GM12878 (cell line): ENCODE data around the gene CDH1. TPM values are rescaled to one million over a fixed set of nuclear protein-coding genes. Genes with fewer than 3 reads are reported as not detected.

Experiments
- CBFB ChIP-seq: IDR thresholded peaks from 2 replicates; pipeline ENCODE4 v1.6.1; 2016; ENCODE audit warnings: antibody characterized with exemption, low read depth
- EED ChIP-seq: sonication (generic); IDR thresholded peaks from 2 replicates; pipeline ENCODE4 v1.6.1; 2016; ENCODE audit warnings: antibody characterized with exemption, low read depth
- EZH2 ChIP-seq: IDR thresholded peaks from 2 replicates; pipeline ENCODE4 v1.6.1; 2012; ENCODE audit warnings: low read depth, mild to moderate bottlenecking, control low read depth, inconsistent platforms, low read length, borderline replicate concordance; ENCODE audit not compliant: control insufficient read depth
- FOXK2 ChIP-seq: fragments of 450-650 bp; IDR thresholded peaks from 2 replicates; pipeline ENCODE4 v1.6.1; 2017; ENCODE audit warnings: mild to moderate bottlenecking, moderate library complexity
- IKZF2 ChIP-seq, 2 experiments: fragments of 450-650 bp; IDR thresholded peaks; 2 replicates each; pipeline ENCODE4 v1.6.1; 2017; ENCODE audit warnings: mild to moderate bottlenecking in 2 of 2, moderate library complexity in 2 of 2
- KAT2A ChIP-seq: conservative IDR thresholded peaks from 2 replicates; pipeline ENCODE4 v1.6.1; 2011; ENCODE audit warnings: low read depth, low read length; ENCODE audit not compliant: control insufficient read depth
- NBN ChIP-seq: fragments of 450-650 bp; IDR thresholded peaks from 2 replicates; pipeline ENCODE4 v1.6.1; 2016
- NFIC ChIP-seq: IDR thresholded peaks from 2 replicates; pipeline ENCODE4 v1.6.1; 2012; ENCODE audit warnings: low read depth, mild to moderate bottlenecking, inconsistent platforms, low read length, moderate library complexity
- NR2C2 ChIP-seq: IDR thresholded peaks from 2 replicates; pipeline ENCODE4 v1.6.1; 2011; ENCODE audit warnings: borderline replicate concordance, low read depth; ENCODE audit not compliant: control insufficient read depth, insufficient read length
- PML ChIP-seq: IDR thresholded peaks from 2 replicates; pipeline ENCODE4 v1.6.1; 2012; ENCODE audit warnings: low read length, inconsistent platforms
- RFX5 ChIP-seq: IDR thresholded peaks from 2 replicates; pipeline ENCODE4 v1.6.1; 2011; ENCODE audit warnings: low read depth, low read length, improper control_type of control experiment
- SMAD5 ChIP-seq: IDR thresholded peaks from 2 replicates; pipeline ENCODE4 v1.6.1; 2016; ENCODE audit warnings: antibody characterized with exemption, low read depth
- SPI1 ChIP-seq: IDR thresholded peaks from 2 replicates; pipeline ENCODE4 v1.6.1; 2011; ENCODE audit warnings: low read depth, mild to moderate bottlenecking, low read length, moderate library complexity, borderline replicate concordance; ENCODE audit not compliant: insufficient read depth
- STAT3 ChIP-seq: IDR thresholded peaks from 2 replicates; pipeline ENCODE4 v1.6.1; 2011; ENCODE audit warnings: low read depth, low read length, improper control_type of control experiment
- USF1 ChIP-seq: IDR thresholded peaks from 2 replicates; pipeline ENCODE4 v1.6.1; 2011; ENCODE audit warnings: borderline replicate concordance, low read depth, mild to moderate bottlenecking, moderate library complexity, mixed read lengths, low read length; ENCODE audit not compliant: insufficient read depth; ENCODE audit errors: extremely low read length
- ZBTB4 ChIP-seq: fragments of 450-650 bp; formaldehyde crosslinking; IDR thresholded peaks from 2 replicates; pipeline ENCODE4 v1.4.0; 2022; ENCODE audit warnings: mild to moderate bottlenecking, moderate library complexity
- ZSCAN29 ChIP-seq: fragments of 450-650 bp; IDR thresholded peaks from 2 replicates; pipeline ENCODE4 v1.6.1; 2017; ENCODE audit warnings: mild to moderate bottlenecking, moderate library complexity
- ZZZ3 ChIP-seq: IDR thresholded peaks from 2 replicates; pipeline ENCODE4 v1.6.1; 2011; ENCODE audit warnings: low read depth; ENCODE audit not compliant: control insufficient read depth, insufficient read length
- polyA plus RNA-seq, 11 experiments: library from polyadenylated mRNA; depleted of rRNA in 4 of 11; unstranded in 6 of 11; stranded (reverse) in 5 of 11; fragments of >200 nt; fragmentation: Nextera tagmentation in 4 of 11; fragmentation: Illumina TruSeq in 1 of 11; extraction: Ambion mirVana in 4 of 11; extraction: Trizol in 1 of 11; gene quantifications; 1 replicate in 1 of 11; 2 replicates in 10 of 11; pipeline versions ENCODE4 v1.2.1 to v1.2.3, GENCODE V29; 2011 to 2016; ENCODE audit warnings: inconsistent platforms in 2 of 11, missing spikeins in 2 of 11, low read depth in 1 of 11
- total RNA-seq, 4 experiments: library from RNA; depleted of rRNA in 3 of 4; stranded (reverse); fragments of >200 nt in 3 of 4; fragmentation: Illumina TruSeq in 1 of 4; extraction: Trizol in 1 of 4; gene quantifications; 2 replicates each; pipeline versions ENCODE4 v1.2.1 to v1.2.3, GENCODE V29; 2013 to 2021
- TF ChIP-seq, protein P1 (sequence below): fragments of 450-650 bp; IDR thresholded peaks from 2 replicates; pipeline ENCODE4 v1.6.1; 2016; ENCODE audit warnings: mild to moderate bottlenecking
- TF ChIP-seq, protein P2 (sequence below): fragments of 450-650 bp; IDR thresholded peaks from 2 replicates; pipeline ENCODE4 v1.6.1; 2018; ENCODE audit warnings: borderline replicate concordance, mild to moderate bottlenecking; ENCODE audit not compliant: partially characterized antibody
- TF ChIP-seq, protein P3 (sequence below): IDR thresholded peaks from 2 replicates; pipeline ENCODE4 v1.6.1; 2011; ENCODE audit warnings: low read depth, mild to moderate bottlenecking, low read length, moderate library complexity, borderline replicate concordance; ENCODE audit errors: extremely low read depth

CDH1 gene
- total and polyA plus RNA-seq, 10 of the 15 experiments (the other 5 are each of a cell fraction or from before 2014, with no cell fraction given) = 2.2 to 30.6 (median 17.7) TPM

DNA sequence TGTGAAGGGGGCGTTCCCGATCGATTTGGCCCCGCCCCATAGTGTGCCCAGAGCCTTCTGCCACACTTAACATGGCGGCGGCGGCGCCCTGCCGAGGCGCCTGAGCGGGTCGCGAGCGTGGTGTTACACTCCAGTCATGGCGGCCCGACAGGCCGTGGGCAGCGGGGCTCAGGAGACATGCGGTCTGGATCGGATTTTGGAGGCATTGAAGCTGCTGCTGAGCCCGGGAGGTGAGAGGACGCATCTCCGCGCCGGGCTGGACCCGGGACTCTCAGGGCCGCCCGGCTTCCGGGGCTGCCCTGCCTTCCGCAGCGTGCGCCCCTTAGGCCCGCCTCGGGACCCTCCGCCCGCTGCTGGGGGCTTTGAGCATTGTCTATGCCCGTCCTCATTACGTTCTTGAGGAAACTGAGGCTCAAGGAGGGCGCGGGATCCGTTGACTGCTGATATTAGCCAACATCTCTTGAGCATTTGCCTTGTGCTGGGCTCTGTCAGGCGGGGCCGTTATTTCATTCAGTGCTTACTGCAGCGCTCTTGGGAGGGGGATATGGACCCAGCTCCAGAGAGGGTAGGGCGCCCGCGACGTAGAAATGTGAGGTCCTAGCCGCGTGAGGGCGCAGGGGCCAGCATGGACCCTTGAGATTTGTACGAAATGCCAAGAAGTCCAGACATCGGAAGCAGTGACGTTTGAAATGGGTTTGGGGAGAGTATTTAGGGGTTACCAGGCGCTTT, 106.6 kb downstream of the CDH1 start, which contains the start of gene TANGO6 (continued):
- TF ChIP-seq, protein P1, sequence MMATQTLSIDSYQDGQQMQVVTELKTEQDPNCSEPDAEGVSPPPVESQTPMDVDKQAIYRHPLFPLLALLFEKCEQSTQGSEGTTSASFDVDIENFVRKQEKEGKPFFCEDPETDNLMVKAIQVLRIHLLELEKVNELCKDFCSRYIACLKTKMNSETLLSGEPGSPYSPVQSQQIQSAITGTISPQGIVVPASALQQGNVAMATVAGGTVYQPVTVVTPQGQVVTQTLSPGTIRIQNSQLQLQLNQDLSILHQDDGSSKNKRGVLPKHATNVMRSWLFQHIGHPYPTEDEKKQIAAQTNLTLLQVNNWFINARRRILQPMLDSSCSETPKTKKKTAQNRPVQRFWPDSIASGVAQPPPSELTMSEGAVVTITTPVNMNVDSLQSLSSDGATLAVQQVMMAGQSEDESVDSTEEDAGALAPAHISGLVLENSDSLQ = peak; percentile 55
- TF ChIP-seq EED (no peak), SMAD5 (peak; percentile 19; the same call in 1 of the 2 replicates), NBN (peak; percentile 15; the same call in 1 of the 2 replicates), PML (peak; percentile 86; the same call in 1 of the 2 replicates), SPI1 (no peak), STAT3 (no peak), IKZF2 (IDR thresholded peaks at IDR 0.05) (no peak), EZH2 (no peak), NR2C2 (no peak), ZBTB4 (CRISPR knock-in tag) (no peak), CBFB (peak; percentile 17; the same call in 1 of the 2 replicates), ZSCAN29 (no peak), NFIC (no peak), RFX5 (no peak), KAT2A (no peak), FOXK2 (no peak), ZZZ3 (no peak), USF1 (no peak)
- TF ChIP-seq, protein P2, sequence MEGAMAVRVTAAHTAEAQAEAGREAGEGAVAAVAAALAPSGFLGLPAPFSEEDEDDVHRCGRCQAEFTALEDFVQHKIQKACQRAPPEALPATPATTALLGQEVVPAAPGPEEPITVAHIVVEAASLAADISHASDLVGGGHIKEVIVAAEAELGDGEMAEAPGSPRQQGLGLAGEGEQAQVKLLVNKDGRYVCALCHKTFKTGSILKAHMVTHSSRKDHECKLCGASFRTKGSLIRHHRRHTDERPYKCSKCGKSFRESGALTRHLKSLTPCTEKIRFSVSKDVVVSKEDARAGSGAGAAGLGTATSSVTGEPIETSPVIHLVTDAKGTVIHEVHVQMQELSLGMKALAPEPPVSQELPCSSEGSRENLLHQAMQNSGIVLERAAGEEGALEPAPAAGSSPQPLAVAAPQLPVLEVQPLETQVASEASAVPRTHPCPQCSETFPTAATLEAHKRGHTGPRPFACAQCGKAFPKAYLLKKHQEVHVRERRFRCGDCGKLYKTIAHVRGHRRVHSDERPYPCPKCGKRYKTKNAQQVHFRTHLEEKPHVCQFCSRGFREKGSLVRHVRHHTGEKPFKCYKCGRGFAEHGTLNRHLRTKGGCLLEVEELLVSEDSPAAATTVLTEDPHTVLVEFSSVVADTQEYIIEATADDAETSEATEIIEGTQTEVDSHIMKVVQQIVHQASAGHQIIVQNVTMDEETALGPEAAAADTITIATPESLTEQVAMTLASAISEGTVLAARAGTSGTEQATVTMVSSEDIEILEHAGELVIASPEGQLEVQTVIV = no peak
- TF ChIP-seq, protein P3, sequence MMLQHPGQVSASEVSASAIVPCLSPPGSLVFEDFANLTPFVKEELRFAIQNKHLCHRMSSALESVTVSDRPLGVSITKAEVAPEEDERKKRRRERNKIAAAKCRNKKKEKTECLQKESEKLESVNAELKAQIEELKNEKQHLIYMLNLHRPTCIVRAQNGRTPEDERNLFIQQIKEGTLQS = no peak
